MM.1S (cell line): ENCODE results near the gene DCAF4.

ENCODE experiments used
- DNase-seq: peaks from one replicate; pipeline ENCODE4 v3.0.0-alpha.2; 2015
- H2AFZ ChIP-seq: fragments of 300-600 bp; sonication (generic); 2 replicates; pipeline ENCODE4 v1.6.0; 2016; ENCODE audit warnings: antibody characterized with exemption, low read length
- H3F3A ChIP-seq: fragments of 300-600 bp; sonication (generic); 2 replicates; pipeline ENCODE4 v1.6.1; 2016; ENCODE audit warnings: mild to moderate bottlenecking, antibody characterized with exemption, low read length, moderate library complexity, mixed read lengths; ENCODE audit not compliant: insufficient read depth
- H3K27ac ChIP-seq: fragments of 300-600 bp; sonication (generic); 2 replicates; pipeline ENCODE4 v1.5.1; 2016; ENCODE audit warnings: mild to moderate bottlenecking, low read length
- H3K27me3 ChIP-seq: fragments of 300-600 bp; sonication (generic); replicated peaks from 2 replicates; pipeline ENCODE4 v1.6.0; 2016; ENCODE audit warnings: low read length; ENCODE audit not compliant: insufficient read depth
- H3K36me3 ChIP-seq: fragments of 300-600 bp; sonication (generic); replicated peaks from 2 replicates; pipeline ENCODE4 v1.6.1; 2016; ENCODE audit warnings: mild to moderate bottlenecking, low read length, mixed read lengths; ENCODE audit not compliant: insufficient read depth
- H3K4me1 ChIP-seq: fragments of 300-600 bp; sonication (generic); 2 replicates; pipeline ENCODE4 v1.6.1; 2016; ENCODE audit warnings: low read length, mixed read lengths
- H3K4me2 ChIP-seq: fragments of 300-600 bp; sonication (generic); 2 replicates; pipeline ENCODE4 v1.6.0; 2016; ENCODE audit warnings: low read depth, low read length
- H3K4me3 ChIP-seq: fragments of 300-600 bp; sonication (generic); 2 replicates; pipeline ENCODE4 v1.5.1; 2016; ENCODE audit warnings: low read length, mixed read lengths
- H3K79me2 ChIP-seq: fragments of 300-600 bp; sonication (generic); 2 replicates; pipeline ENCODE4 v1.6.1; 2016; ENCODE audit warnings: mixed run types, low read length, mixed read lengths
- H3K9ac ChIP-seq: fragments of 300-600 bp; sonication (generic); 2 replicates; pipeline ENCODE4 v1.6.1; 2016; ENCODE audit warnings: low read length, mixed read lengths
- H3K9me2 ChIP-seq: fragments of 300-600 bp; sonication (generic); replicated peaks from 2 replicates; pipeline ENCODE4 v1.6.1; 2016; ENCODE audit warnings: mild to moderate bottlenecking, low read length, mixed read lengths; ENCODE audit not compliant: insufficient read depth
- H3K9me3 ChIP-seq: fragments of 300-600 bp; sonication (generic); replicated peaks from 2 replicates; pipeline ENCODE4 v1.6.1; 2016; ENCODE audit warnings: mild to moderate bottlenecking, low read length, mixed read lengths; ENCODE audit not compliant: insufficient read depth
- H4K20me1 ChIP-seq: fragments of 300-600 bp; sonication (generic); 2 replicates; pipeline ENCODE4 v1.6.1; 2016; ENCODE audit warnings: mild to moderate bottlenecking, low read length, moderate library complexity, mixed read lengths; ENCODE audit not compliant: insufficient read depth
- EZH2 ChIP-seq: fragments of 300-600 bp; sonication (generic); optimal IDR thresholded peaks from 2 replicates; pipeline ENCODE3; 2017; ENCODE audit warnings: low read depth, mild to moderate bottlenecking, antibody characterized with exemption, low read length, mixed read lengths
- EZH2phosphoT487 ChIP-seq: fragments of 300-600 bp; sonication (generic); IDR thresholded peaks from 2 replicates; pipeline ENCODE4 v1.6.1; 2018; ENCODE audit warnings: antibody characterized with exemption, low read length
- TF ChIP-seq, protein P1 (sequence below): fragments of 300-600 bp; sonication (generic); IDR thresholded peaks from 2 replicates; pipeline ENCODE4 v1.5.1; 2016; ENCODE audit warnings: antibody characterized with exemption, low read length, mixed read lengths

The DCAF4 gene

DNA sequence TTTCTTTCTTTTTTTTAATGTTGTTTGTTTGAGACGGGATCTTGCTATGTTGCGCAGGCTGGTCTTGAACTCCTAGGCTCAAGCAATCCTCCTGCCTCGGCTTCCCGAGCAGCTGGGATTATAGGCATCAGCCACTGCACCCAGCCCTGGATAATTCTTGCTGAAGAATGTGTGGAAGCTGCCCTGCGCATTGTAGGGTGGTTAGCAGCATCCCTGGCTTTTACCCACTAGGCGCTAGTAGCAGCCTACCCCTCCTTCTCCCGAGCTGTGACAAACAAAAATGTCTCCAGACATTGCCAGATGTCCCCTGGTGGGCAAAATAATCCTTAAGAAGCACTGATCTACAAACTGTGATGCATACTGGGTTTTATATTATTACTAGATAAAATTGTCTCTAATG is 6.6 kb downstream of the DCAF4 start:
- Histone ChIP-seq H2AFZ (no peak overlapping the region), H3K4me3 (no peak overlapping the region), H3K4me2 (no peak overlapping the region), H3F3A (no peaks in the 10 kb centered on the region), H3K9ac (no peak overlapping the region), H3K27me3 (no peaks in the 10 kb centered on the region), H3K9me3 (no peaks in the 10 kb centered on the region), H3K9me2 (no peaks in the 10 kb centered on the region), H3K79me2 (peaks cover 30% of the 10 kb centered on the region), H3K36me3 (no peaks in the 10 kb centered on the region), H4K20me1 (no peaks in the 10 kb centered on the region), H3K4me1 (no peaks in the 10 kb centered on the region), H3K27ac (no peak overlapping the region)
- TF ChIP-seq EZH2 (no peak), EZH2phosphoT487 (no peak)
- TF ChIP-seq, protein P1, sequence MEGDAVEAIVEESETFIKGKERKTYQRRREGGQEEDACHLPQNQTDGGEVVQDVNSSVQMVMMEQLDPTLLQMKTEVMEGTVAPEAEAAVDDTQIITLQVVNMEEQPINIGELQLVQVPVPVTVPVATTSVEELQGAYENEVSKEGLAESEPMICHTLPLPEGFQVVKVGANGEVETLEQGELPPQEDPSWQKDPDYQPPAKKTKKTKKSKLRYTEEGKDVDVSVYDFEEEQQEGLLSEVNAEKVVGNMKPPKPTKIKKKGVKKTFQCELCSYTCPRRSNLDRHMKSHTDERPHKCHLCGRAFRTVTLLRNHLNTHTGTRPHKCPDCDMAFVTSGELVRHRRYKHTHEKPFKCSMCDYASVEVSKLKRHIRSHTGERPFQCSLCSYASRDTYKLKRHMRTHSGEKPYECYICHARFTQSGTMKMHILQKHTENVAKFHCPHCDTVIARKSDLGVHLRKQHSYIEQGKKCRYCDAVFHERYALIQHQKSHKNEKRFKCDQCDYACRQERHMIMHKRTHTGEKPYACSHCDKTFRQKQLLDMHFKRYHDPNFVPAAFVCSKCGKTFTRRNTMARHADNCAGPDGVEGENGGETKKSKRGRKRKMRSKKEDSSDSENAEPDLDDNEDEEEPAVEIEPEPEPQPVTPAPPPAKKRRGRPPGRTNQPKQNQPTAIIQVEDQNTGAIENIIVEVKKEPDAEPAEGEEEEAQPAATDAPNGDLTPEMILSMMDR: no peak
- no peak for DNase-seq

DNA sequence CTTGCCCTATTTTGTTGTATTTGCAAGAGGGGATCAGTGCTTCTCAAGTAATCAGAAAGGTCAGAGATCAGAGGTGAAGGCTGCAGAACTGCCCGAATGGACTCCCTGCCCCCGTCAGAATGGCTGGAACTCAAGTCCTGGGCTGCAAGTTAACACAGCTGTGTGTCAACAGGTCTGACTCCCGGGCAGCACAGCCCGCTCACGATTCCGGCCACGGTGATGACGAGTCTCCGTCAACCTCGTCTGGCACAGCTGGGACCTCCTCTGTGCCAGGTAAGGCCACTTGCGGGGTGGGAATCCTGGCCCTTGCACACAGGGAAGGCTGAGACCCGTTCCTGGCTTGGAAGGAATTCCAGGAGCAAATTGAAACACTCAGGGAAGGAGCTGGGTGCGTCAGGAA is 13.4 kb downstream of the DCAF4 start:
- H3K27me3 ChIP-seq: no peaks in the 10 kb centered on the region
- H3K4me1 ChIP-seq: no peaks in the 10 kb centered on the region
- H3F3A ChIP-seq: no peaks in the 10 kb centered on the region
- H2AFZ ChIP-seq: no peak overlapping the region
- DNase-seq: no peak
- TF ChIP-seq EZH2 (no peak), EZH2phosphoT487 (no peak)
- TF ChIP-seq, protein P1: no peak
- no peak overlapping the region for H3K9ac ChIP-seq
- H3K79me2 ChIP-seq: no peaks in the 10 kb centered on the region; the same call in 1 of the 2 replicates
- no peak overlapping the region for H3K4me2 ChIP-seq
- H3K36me3 ChIP-seq: no peaks in the 10 kb centered on the region
- H3K27ac ChIP-seq: no peak overlapping the region
- H3K9me2 ChIP-seq: no peaks in the 10 kb centered on the region
- H3K4me3 ChIP-seq: no peak overlapping the region
- H3K9me3 ChIP-seq: no peaks in the 10 kb centered on the region
- no peaks in the 10 kb centered on the region for H4K20me1 ChIP-seq

DNA sequence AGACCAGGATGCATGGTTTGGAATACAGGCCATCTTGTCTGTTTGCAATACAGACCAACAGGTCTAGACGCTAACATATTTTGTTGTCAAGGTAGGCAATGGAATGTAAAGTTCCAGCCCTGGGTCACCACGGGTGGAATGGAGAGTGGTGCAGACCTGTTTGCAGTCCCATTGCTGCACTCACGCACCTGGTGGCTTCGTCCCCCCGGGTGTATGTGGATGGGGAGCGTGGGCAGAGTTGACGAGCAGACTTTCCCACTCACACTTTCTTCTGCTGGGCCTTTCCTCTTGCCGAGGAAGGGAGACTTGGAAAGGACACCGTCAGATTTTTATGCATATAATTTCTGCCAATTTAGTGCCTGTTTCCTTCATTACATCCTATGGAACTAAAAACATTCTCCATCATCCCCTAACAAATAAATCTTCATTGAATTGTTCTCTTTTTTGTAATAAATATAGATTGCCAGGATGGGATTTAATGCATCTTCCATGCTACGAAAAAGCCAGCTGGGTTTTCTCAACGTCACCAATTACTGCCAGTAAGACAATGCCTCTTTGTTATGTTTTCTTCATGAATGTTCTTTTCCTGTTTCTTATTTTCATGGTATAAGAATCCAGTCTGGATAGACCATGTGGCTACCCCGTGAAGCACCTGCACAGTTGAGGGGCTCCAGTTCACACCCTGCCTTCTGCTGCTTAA is 15.2 kb downstream of the DCAF4 start:
- no peak overlapping the region for H3K9ac ChIP-seq
- no peaks in the 10 kb centered on the region for H3K27me3 ChIP-seq
- H3F3A ChIP-seq: no peaks in the 10 kb centered on the region
- no peaks in the 10 kb centered on the region for H4K20me1 ChIP-seq
- no peak overlapping the region for H3K27ac ChIP-seq
- no peaks in the 10 kb centered on the region for H3K4me1 ChIP-seq
- no peaks in the 10 kb centered on the region for H3K9me2 ChIP-seq
- H3K4me2 ChIP-seq: no peak overlapping the region
- TF ChIP-seq, protein P1: no peak
- TF ChIP-seq EZH2: no peak
- no peak for TF ChIP-seq EZH2phosphoT487
- no peaks in the 10 kb centered on the region for H3K36me3 ChIP-seq
- no peak overlapping the region for H2AFZ ChIP-seq
- no peaks in the 10 kb centered on the region for H3K79me2 ChIP-seq
- DNase-seq: no peak
- no peaks in the 10 kb centered on the region for H3K9me3 ChIP-seq
- H3K4me3 ChIP-seq: no peak overlapping the region
